OCI-LY7 (cell line): ENCODE results near the gene NBEA.

ENCODE experiments used
- CTCF ChIP-seq: fragments of 200-600 bp; sonication (generic); conservative IDR thresholded peaks from 2 replicates; pipeline ENCODE4 v1.5.1; 2014; ENCODE audit warnings: mild to moderate bottlenecking, antibody characterized with exemption, low read length, moderate library complexity, mixed read lengths
- EZH2phosphoT487 ChIP-seq: fragments of 200-600 bp; sonication (generic); IDR thresholded peaks from 2 replicates; pipeline ENCODE4 v1.6.1; 2018; ENCODE audit warnings: low read depth, borderline replicate concordance, mild to moderate bottlenecking, mixed run types, antibody characterized with exemption, low read length, moderate library complexity, mixed read lengths

- no peak for TF ChIP-seq CTCF
- TF ChIP-seq EZH2phosphoT487: no peak
These were observed 51.4 kb downstream of the NBEA start for GRCh38 chr13:34993470-34993869.
